Measurements from ENCODE around the gene DMBT1.

The DMBT1 gene

GRCh38 chr10:122530177-122530576, 30.4 kb upstream of the DMBT1 start:
- H3K4me1 ChIP-seq (ENCODE audit: control insufficient read depth, insufficient read depth, low read length): peaks cover 13% of the 10 kb centered on the region
- no peaks in the 10 kb centered on the region for H3K36me3 ChIP-seq (ENCODE audit: control insufficient read depth, insufficient read depth, low read length)
- no peak overlapping the region for H3K9ac ChIP-seq (ENCODE audit: low read length)
- no peak overlapping the region for H3K4me3 ChIP-seq (ENCODE audit: low read length)
- H3K27me3 ChIP-seq (ENCODE audit: control insufficient read depth, insufficient read depth, low read length): no peaks in the 10 kb centered on the region
- no peaks in the 10 kb centered on the region for H3K9me3 ChIP-seq (ENCODE audit: control insufficient read depth, low read length)

- Histone ChIP-seq H3K27me3 (ENCODE audit: control insufficient read depth, insufficient read depth, low read length) (no peaks in the 10 kb centered on the region), H3K4me3 (ENCODE audit: low read length) (no peak overlapping the region), H3K36me3 (ENCODE audit: control insufficient read depth, insufficient read depth, low read length) (no peaks in the 10 kb centered on the region), H3K4me1 (ENCODE audit: control insufficient read depth, insufficient read depth, low read length) (peaks cover 13% of the 10 kb centered on the region), H3K9ac (ENCODE audit: low read length) (no peak overlapping the region), H3K9me3 (ENCODE audit: control insufficient read depth, low read length) (no peaks in the 10 kb centered on the region)
These were observed 29.3 kb upstream of the DMBT1 start for GRCh38 chr10:122531261-122531660.

DNA sequence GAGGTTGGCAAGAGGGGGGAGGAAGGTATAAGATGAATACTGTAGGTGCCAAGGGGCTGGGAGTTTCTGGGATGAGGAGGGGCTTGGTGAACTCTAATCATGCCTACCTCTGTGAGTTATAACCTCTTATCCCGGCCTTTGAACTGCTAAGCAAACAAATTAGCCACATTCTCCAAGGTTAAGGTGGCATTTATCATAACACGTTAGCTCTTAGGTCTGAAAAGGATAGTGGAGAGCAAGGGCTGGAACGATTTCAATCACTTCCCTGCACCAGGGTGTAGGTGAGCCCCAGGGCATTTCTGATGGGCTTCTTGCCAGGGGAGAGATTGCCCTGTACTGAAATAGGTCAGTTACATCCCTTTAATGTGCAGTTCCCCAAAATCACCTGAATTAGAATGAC, 28.6 kb upstream of the DMBT1 start:
- Histone ChIP-seq H3K4me1 (ENCODE audit: control insufficient read depth, insufficient read depth, low read length) (peaks cover 13% of the 10 kb centered on the region), H3K4me3 (ENCODE audit: low read length) (no peak overlapping the region), H3K9ac (ENCODE audit: low read length) (no peak overlapping the region), H3K9me3 (ENCODE audit: control insufficient read depth, low read length) (no peaks in the 10 kb centered on the region), H3K36me3 (ENCODE audit: control insufficient read depth, insufficient read depth, low read length) (no peaks in the 10 kb centered on the region), H3K27me3 (ENCODE audit: control insufficient read depth, insufficient read depth, low read length) (no peaks in the 10 kb centered on the region)

DNA sequence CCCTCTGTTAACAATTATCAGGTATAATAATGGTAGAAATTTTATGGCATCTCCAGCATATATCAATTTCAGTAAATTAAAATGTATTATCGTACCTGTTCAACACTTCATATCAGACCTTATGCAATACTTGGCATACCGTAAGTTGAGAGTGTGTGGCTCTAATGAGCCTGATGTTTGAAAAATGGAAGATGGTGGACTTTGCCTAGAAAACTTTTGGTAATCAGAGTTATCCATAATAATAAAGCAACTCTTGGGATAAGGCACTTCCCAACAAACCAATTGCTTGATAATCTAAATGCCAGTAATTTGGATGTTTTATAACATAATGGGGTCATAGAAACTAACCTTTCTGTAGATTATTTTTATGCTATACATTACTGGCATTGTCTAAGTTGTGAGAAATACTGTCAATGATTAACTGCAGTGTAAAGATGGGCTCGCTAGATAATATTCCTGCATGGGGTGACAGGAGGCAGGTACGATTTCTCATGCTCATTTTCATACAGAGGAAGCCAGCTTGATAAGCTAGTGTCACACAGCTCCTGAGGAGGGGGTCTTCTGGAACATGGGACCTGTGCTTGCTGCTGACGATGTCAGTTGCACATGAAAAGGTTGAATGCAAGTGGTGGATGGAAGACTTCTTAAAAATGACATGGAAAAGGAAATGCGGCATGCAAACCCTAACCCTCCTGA, 27.8 kb upstream of the DMBT1 start:
- Histone ChIP-seq H3K9me3 (ENCODE audit: control insufficient read depth, low read length) (no peaks in the 10 kb centered on the region), H3K36me3 (ENCODE audit: control insufficient read depth, insufficient read depth, low read length) (no peaks in the 10 kb centered on the region), H3K4me3 (ENCODE audit: low read length) (no peak overlapping the region), H3K4me1 (ENCODE audit: control insufficient read depth, insufficient read depth, low read length) (peaks cover 13% of the 10 kb centered on the region), H3K9ac (ENCODE audit: low read length) (no peak overlapping the region), H3K27me3 (ENCODE audit: control insufficient read depth, insufficient read depth, low read length) (no peaks in the 10 kb centered on the region)

- H3K9ac ChIP-seq (ENCODE audit: low read length): no peak overlapping the region
- no peak overlapping the region for H3K4me3 ChIP-seq (ENCODE audit: low read length)
- peaks cover 10% of the 10 kb centered on the region for H3K4me1 ChIP-seq (ENCODE audit: control insufficient read depth, insufficient read depth, low read length)
- H3K27me3 ChIP-seq (ENCODE audit: control insufficient read depth, insufficient read depth, low read length): no peaks in the 10 kb centered on the region
- H3K9me3 ChIP-seq (ENCODE audit: control insufficient read depth, low read length): no peaks in the 10 kb centered on the region
- H3K36me3 ChIP-seq (ENCODE audit: control insufficient read depth, insufficient read depth, low read length): no peaks in the 10 kb centered on the region
These were observed 23.0 kb upstream of the DMBT1 start for GRCh38 chr10:122537545-122537944.

DNA sequence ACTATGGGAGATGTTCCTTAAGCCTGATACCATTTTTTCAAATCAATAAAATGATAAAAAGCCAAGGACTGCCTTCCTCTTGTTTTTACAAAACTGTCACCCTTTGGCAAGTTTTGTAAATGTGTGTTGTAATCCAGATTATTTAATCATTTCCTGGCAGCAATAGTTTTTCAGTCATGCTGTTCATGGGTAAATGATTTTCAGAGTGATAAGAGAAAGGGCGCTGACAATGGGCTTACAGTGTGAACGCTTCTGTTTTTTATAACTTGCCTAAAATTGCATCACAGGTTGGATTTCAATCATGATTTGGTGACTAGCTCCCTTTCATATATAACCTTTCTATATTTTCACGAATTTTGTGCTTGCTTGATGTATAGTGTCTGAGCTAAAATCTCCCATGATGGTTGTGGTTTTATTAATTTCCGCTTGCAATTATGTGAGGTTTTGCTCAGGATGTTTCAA, 19.0 kb upstream of the DMBT1 start:
- no peak overlapping the region for H3K4me3 ChIP-seq (ENCODE audit: low read length)
- H3K9ac ChIP-seq (ENCODE audit: low read length): no peak overlapping the region
- H3K27me3 ChIP-seq (ENCODE audit: control insufficient read depth, insufficient read depth, low read length): no peaks in the 10 kb centered on the region
- H3K36me3 ChIP-seq (ENCODE audit: control insufficient read depth, insufficient read depth, low read length): no peaks in the 10 kb centered on the region
- peaks cover 18% of the 10 kb centered on the region for H3K4me1 ChIP-seq (ENCODE audit: control insufficient read depth, insufficient read depth, low read length)
- H3K9me3 ChIP-seq (ENCODE audit: control insufficient read depth, low read length): no peaks in the 10 kb centered on the region

- no peaks in the 10 kb centered on the region for H3K9me3 ChIP-seq (ENCODE audit: control insufficient read depth, low read length)
These were observed 16.7 kb upstream of the DMBT1 start for GRCh38 chr10:122543676-122544445.

DNA sequence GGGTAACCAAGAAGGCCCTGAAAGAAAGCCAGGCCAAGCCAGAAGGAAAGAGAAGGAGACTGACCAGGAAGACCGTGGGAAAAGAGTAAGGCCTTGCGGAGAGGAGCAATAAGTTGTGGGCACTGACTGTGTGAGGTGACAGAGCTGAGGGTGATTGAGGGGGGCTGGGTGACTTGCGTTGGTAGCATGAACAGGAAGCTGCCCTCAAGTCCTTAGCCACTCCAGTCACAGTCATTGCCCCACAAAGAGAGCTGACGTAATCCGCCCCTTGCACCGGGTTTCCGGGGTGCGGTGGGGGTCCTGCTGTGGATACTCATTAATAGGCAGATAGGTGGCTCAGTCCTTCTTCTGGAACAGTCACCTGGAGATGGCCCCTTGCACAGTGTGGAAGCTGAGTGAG, 16.1 kb upstream of the DMBT1 start:
- no peak overlapping the region for H3K4me3 ChIP-seq (ENCODE audit: low read length)
- H3K4me1 ChIP-seq (ENCODE audit: control insufficient read depth, insufficient read depth, low read length): peaks cover 37% of the 10 kb centered on the region
- no peak overlapping the region for H3K9ac ChIP-seq (ENCODE audit: low read length)
- no peaks in the 10 kb centered on the region for H3K36me3 ChIP-seq (ENCODE audit: control insufficient read depth, insufficient read depth, low read length)
- no peaks in the 10 kb centered on the region for H3K27me3 ChIP-seq (ENCODE audit: control insufficient read depth, insufficient read depth, low read length)
- H3K9me3 ChIP-seq (ENCODE audit: control insufficient read depth, low read length): no peaks in the 10 kb centered on the region

More at GRCh38 chr10:122543676-122544445, 16.7 kb upstream of the DMBT1 start:
- Histone ChIP-seq H3K4me3 (ENCODE audit: low read length) (no peak overlapping the region), H3K36me3 (ENCODE audit: control insufficient read depth, insufficient read depth, low read length) (no peaks in the 10 kb centered on the region), H3K27me3 (ENCODE audit: control insufficient read depth, insufficient read depth, low read length) (no peaks in the 10 kb centered on the region), H3K9ac (ENCODE audit: low read length) (no peak overlapping the region), H3K4me1 (ENCODE audit: control insufficient read depth, insufficient read depth, low read length) (peaks cover 31% of the 10 kb centered on the region)

DNA sequence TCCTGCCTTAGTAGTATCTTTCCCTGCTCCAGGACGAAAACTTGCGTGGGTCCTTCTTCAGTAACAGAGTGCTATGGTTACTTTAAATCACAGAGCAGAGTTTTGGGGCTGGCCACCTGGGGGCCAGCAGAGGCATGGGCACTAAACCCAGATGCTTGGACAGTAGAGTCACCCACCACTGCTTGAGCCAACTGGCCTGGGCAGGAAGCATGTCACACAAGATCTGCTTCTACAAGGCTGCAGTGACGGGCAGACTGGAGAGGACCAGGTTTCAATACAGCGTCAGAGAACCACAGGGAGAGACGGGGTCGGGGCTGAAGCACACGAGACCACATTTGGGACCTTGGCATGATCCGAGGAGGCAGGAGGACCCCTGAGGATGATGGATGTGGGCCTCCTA, 14.3 kb upstream of the DMBT1 start:
- Histone ChIP-seq H3K27me3 (ENCODE audit: control insufficient read depth, insufficient read depth, low read length) (no peaks in the 10 kb centered on the region), H3K9me3 (ENCODE audit: control insufficient read depth, low read length) (no peaks in the 10 kb centered on the region), H3K4me3 (ENCODE audit: low read length) (no peak overlapping the region), H3K4me1 (ENCODE audit: control insufficient read depth, insufficient read depth, low read length) (peaks cover 52% of the 10 kb centered on the region), H3K9ac (ENCODE audit: low read length) (no peak overlapping the region), H3K36me3 (ENCODE audit: control insufficient read depth, insufficient read depth, low read length) (no peaks in the 10 kb centered on the region)

GRCh38 chr10:122548407-122549085, 12.0 kb upstream of the DMBT1 start:
- H3K4me3 ChIP-seq (ENCODE audit: low read length): no peak overlapping the region
- no peaks in the 10 kb centered on the region for H3K36me3 ChIP-seq (ENCODE audit: control insufficient read depth, insufficient read depth, low read length)
- H3K9me3 ChIP-seq (ENCODE audit: control insufficient read depth, low read length): no peaks in the 10 kb centered on the region
- H3K27me3 ChIP-seq (ENCODE audit: control insufficient read depth, insufficient read depth, low read length): no peaks in the 10 kb centered on the region
- no peak overlapping the region for H3K9ac ChIP-seq (ENCODE audit: low read length)
- H3K4me1 ChIP-seq (ENCODE audit: control insufficient read depth, insufficient read depth, low read length): peaks cover 41% of the 10 kb centered on the region

DNA sequence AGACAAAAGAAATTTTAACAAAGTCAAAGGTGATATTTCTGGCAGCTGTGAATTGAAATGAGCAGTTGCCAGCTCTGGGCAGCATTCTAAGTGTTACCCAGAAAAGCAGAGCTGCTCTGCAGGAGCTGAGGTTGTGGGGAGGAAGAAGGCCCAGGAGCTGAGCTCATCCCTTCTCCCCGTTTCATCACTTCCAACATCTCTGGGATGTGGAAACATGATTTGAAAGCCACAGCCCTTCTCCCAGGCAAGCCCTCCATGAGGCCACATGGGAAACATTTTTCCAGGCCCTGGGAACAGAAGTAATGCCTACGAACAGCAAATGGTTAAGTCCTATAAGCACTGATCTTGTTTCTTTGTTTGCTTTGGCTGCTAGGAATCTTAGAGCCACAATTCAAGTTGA, 10.9 kb upstream of the DMBT1 start:
- Histone ChIP-seq H3K9ac (ENCODE audit: low read length) (no peak overlapping the region), H3K9me3 (ENCODE audit: control insufficient read depth, low read length) (no peaks in the 10 kb centered on the region), H3K4me1 (ENCODE audit: control insufficient read depth, insufficient read depth, low read length) (peaks cover 36% of the 10 kb centered on the region), H3K4me3 (ENCODE audit: low read length) (no peak overlapping the region), H3K27me3 (ENCODE audit: control insufficient read depth, insufficient read depth, low read length) (no peaks in the 10 kb centered on the region), H3K36me3 (ENCODE audit: control insufficient read depth, insufficient read depth, low read length) (no peaks in the 10 kb centered on the region)

DNA sequence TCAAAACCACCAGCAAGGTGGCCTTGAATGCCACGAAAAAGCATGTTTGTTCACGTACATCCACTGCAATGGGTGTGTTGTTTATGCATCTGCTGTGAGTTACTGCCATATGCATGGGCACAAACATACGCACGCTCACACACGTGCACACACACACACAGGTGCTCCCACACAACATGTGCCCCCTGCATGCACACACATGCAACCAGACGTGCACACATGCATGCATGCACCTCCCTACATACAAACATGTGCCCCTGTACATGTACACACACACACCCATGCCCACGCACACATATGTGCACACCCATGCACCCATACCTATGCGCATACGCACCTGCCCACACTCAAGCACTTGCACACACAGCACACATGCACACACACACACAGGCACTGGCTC, 10.1 kb upstream of the DMBT1 start:
- Histone ChIP-seq H3K27me3 (ENCODE audit: control insufficient read depth, insufficient read depth, low read length) (no peaks in the 10 kb centered on the region), H3K9me3 (ENCODE audit: control insufficient read depth, low read length) (no peaks in the 10 kb centered on the region), H3K4me3 (ENCODE audit: low read length) (no peak overlapping the region), H3K36me3 (ENCODE audit: control insufficient read depth, insufficient read depth, low read length) (no peaks in the 10 kb centered on the region), H3K9ac (ENCODE audit: low read length) (no peak overlapping the region), H3K4me1 (ENCODE audit: control insufficient read depth, insufficient read depth, low read length) (peaks cover 36% of the 10 kb centered on the region)
